22Rv1 (cell line): ENCODE results near the gene C17orf100.

Source experiments
- H3K27ac ChIP-seq: fragments of 450-650 bp; 2 replicates; pipeline ENCODE4 v1.5.1; 2017
- CTCF ChIP-seq: fragments of 450-650 bp; IDR thresholded peaks from 2 replicates; pipeline ENCODE4 v1.5.1; 2017; ENCODE audit warnings: mild to moderate bottlenecking
- ZFX ChIP-seq: fragments of 450-650 bp; IDR thresholded peaks from 2 replicates; pipeline ENCODE4 v1.6.1; 2017; ENCODE audit warnings: antibody characterized with exemption, borderline replicate concordance

The C17orf100 gene

GRCh38 chr17:6651354-6651918, at the start of gene C17orf100, which contains the start of gene MED31:
C17orf100 (plus strand) TSS chr17:6651762; CDS start chr17:6651914, 152 bp downstream.
MED31 (minus strand) TSS chr17:6651605; CDS start chr17:6651528, 77 bp downstream.
- TF ChIP-seq ZFX (no peak), CTCF (no peak)

DNA sequence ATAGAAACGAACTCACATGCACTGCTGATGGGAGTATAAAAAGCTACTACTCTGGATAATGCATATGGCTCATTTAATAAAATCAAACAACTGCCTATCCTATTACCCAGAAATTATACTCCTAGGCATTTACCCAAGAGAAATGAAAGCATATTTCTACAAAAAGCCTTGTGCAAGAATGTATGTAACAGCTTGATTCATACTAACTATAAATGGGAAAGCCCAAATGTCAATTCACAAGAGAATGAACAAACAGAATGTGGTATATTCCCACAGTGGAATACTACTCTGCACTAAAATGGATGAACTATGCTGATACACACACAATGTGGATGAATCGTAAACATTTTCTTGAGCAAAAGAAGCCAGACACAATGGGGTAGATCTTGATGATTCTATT, 49.4 kb upstream of the C17orf100 start:
- H3K27ac ChIP-seq, result no peak overlapping the region
- TF ChIP-seq CTCF (no peak), ZFX (no peak)

More at GRCh38 chr17:6651354-6651918, at the start of gene C17orf100, which contains the start of gene MED31:
- H3K27ac ChIP-seq, result peak within 1 kb of the TSS; percentile 90

DNA sequence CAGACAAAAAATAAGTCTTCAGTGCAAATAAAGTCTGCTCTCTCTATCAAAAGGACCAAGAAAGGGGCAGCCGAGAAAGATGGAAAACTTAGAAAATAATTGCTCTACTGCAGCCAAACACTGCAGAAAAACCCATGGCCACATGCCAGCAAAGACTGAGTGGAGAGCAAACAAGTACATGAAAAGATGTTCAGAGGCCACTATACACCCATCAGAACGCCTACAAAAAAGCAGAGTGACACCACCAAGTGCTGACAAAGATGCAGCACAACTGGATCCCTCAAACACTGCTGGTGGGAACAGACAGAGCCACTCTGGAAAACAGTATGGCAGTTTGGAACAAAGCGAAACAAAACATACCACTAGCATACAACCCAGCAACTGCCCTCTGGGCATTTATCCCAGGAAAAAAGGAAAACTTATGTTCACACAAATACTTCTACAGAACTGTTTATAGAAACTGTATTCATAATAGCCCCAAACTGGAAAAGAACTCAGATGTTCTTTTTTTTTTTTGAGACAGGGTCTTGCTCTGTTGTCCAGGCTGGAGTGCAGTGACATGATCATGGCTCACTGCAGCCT, 47.7 kb upstream of the C17orf100 start:
- TF ChIP-seq CTCF, result no peak
- no peak for TF ChIP-seq ZFX
- no peak overlapping the region for H3K27ac ChIP-seq

GRCh38 chr17:6605142-6605541, 46.4 kb upstream of the C17orf100 start:
- no peak for TF ChIP-seq ZFX
- TF ChIP-seq CTCF, result no peak

DNA sequence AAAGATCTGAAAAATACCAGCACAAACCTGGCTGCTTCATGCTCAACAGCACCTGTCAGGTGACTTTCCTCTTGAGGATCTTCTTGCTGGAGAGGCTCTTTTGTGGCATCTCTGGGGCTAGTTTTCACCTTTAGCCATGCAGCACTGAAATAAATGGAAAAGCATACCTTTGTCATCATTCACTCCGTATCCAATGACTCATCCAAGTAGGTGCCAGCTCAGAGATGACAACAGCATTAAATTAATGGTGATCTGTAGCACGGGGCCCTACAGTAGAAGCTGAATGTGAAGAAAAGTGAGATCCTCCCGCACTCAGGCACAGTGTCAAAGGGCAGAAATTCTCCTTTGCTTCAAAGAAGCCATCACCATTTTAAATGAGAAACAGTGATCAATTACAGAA, 43.2 kb upstream of the C17orf100 start:
- TF ChIP-seq ZFX (no peak), CTCF (no peak)
- H3K27ac ChIP-seq, result no peak overlapping the region

More at GRCh38 chr17:6605142-6605541, 46.4 kb upstream of the C17orf100 start:
- no peak overlapping the region for H3K27ac ChIP-seq

GRCh38 chr17:6610011-6610410, 41.6 kb upstream of the C17orf100 start:
- TF ChIP-seq CTCF, result no peak
- TF ChIP-seq ZFX, result no peak
- no peak overlapping the region for H3K27ac ChIP-seq

DNA sequence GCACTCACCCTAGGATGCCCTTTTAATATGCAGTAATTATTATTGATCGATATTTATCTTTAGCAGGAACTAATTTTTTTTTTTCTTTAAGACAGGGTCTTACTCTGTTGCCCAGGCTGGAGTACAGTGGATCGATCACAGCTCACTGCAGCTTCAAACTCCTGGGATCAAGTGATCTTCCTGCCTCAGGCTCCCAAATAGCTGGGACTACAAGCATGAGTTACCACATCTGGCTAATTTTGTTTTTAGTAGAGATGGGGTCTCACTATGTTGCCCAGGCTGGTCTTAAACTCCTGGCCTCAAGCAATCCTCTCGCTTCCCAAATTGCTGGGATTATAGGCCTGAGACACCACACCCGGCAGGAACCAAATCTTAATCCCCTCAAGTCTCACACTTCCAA, 40.3 kb upstream of the C17orf100 start:
- H3K27ac ChIP-seq, result no peak overlapping the region
- no peak for TF ChIP-seq CTCF
- TF ChIP-seq ZFX, result no peak
